Epithelial cell of prostate (primary cell): ENCODE measurements around the gene KLHL20.

Experiments
- DNase-seq: peaks from one replicate; pipeline ENCODE4 v3.0.0-alpha.2; 2011; ENCODE audit warnings: low read depth, low spot score
- H3K27ac ChIP-seq: fragments of 450-650 bp; 2 replicates; pipeline ENCODE4 v1.5.1; 2017; ENCODE audit warnings: mild to moderate bottlenecking

Gene KLHL20

GRCh38 chr1:173824315-173825081, 109.7 kb downstream of the KLHL20 start, which contains the start of the genes CENPL and DARS2:
CENPL (minus strand) TSS chr1:173824883; CDS start chr1:173811299, 13,584 bp downstream.
DARS2 (plus strand) TSS chr1:173824673; CDS start chr1:173825230, 557 bp downstream.
- H3K27ac ChIP-seq, result peak within 1 kb of the TSS; percentile 91
- DNase-seq, result peak; percentile 91

- DNase-seq, result no peak
- no peak overlapping the region for H3K27ac ChIP-seq
Observed at GRCh38 chr1:173827611-173828010, 112.8 kb downstream of the KLHL20 start.

- DNase-seq, result no peak
Observed at GRCh38 chr1:173832748-173833147, 118.0 kb downstream of the KLHL20 start.

More at GRCh38 chr1:173832748-173833147, 118.0 kb downstream of the KLHL20 start:
- H3K27ac ChIP-seq, result no peak overlapping the region
